GM18505 (cell line): ENCODE measurements around the gene TARS3.
"Not testable (repeated sequence)": the region's sequence is repeated elsewhere in the genome, so short reads cannot be mapped to it uniquely, and the experiment has no call there.

Experiments used
- ATAC-seq: cut with Tn5 transposase; IDR thresholded peaks from one replicate; pipeline ENCODE4 v1.9.1; 2021; ENCODE audit not compliant: unreplicated experiment
- POLR2A ChIP-seq: IDR thresholded peaks from 4 replicates; pipeline ENCODE4 v1.6.1; 2011; ENCODE audit warnings: borderline replicate concordance; ENCODE audit not compliant: insufficient read depth, insufficient read length; ENCODE audit errors: extremely low read depth

The TARS3 gene

GRCh38 chr15:101637516-101637915 lies 86.8 kb downstream of the TARS3 start:
- TF ChIP-seq POLR2A: no peak
- ATAC-seq: no peak

DNA sequence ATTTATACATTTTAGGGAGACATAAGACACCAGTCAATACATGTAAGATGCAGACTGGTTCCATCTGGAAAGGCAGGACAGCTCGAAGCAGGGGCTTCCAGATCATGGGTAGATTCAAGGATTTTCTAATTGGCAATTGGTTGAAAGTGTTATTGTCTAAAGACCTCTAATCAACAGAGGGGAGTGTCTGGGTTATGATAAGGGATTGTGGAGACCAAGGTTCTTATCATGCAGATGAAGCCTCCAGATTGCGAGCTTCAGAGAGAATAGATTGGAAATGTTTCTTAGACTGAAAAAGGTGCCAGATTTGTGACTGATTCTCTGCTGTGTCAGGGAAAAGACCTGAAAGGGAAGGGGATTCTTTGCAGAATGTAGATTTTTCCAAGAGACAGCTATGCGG lies 87.2 kb downstream of the TARS3 start:
- no peak for TF ChIP-seq POLR2A
- ATAC-seq: no peak

- ATAC-seq: no peak
- no peak for TF ChIP-seq POLR2A
Measured at GRCh38 chr15:101635944-101636727, 88.1 kb downstream of the TARS3 start.

DNA sequence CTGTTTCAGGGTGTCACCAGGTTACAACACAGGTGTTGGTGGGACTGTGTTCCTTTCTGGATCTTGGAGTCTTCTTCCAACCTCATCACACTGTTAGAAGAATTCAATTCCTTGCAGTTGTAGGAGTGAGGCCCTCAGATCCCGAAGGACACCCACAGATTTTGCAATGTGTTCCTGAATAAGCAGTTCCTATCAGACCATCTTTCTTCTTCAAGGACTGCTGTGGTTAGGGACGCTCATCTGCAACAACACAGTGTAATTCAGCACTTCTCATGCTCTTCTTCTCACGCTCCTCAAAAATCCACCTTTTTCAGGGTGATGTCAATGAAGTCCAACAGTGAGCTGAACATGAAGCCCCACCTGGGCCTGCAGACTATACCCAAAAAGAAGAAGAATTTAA lies 90.9 kb downstream of the TARS3 start:
- ATAC-seq: no peak
- no peak for TF ChIP-seq POLR2A

- ATAC-seq: not testable (repeated sequence)
Measured at GRCh38 chr15:101626729-101627128, 97.5 kb downstream of the TARS3 start.

GRCh38 chr15:101625980-101626379 lies 98.3 kb downstream of the TARS3 start:
- no peak for ATAC-seq

DNA sequence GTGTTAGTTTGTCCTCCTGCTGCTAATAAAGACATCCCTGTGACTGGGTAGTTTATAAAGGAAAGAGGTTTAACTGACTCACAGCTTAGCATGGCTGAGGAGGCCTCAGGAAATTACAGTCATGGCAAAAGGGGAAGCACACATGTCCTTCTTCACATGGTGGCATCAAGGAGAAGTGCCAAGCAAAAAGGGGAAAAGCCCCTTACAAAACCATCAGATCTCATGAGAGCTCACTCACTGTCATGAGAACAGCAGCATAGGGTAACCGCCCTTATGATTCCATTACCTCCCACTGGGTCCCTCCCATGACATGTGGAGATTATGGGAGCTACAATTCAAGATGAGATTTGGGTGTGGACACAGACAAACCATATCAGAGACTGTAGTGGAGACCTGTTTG lies 99.1 kb downstream of the TARS3 start:
- no peak for ATAC-seq
- TF ChIP-seq POLR2A: no peak

More at GRCh38 chr15:101625980-101626379, 98.3 kb downstream of the TARS3 start:
- TF ChIP-seq POLR2A: no peak

DNA sequence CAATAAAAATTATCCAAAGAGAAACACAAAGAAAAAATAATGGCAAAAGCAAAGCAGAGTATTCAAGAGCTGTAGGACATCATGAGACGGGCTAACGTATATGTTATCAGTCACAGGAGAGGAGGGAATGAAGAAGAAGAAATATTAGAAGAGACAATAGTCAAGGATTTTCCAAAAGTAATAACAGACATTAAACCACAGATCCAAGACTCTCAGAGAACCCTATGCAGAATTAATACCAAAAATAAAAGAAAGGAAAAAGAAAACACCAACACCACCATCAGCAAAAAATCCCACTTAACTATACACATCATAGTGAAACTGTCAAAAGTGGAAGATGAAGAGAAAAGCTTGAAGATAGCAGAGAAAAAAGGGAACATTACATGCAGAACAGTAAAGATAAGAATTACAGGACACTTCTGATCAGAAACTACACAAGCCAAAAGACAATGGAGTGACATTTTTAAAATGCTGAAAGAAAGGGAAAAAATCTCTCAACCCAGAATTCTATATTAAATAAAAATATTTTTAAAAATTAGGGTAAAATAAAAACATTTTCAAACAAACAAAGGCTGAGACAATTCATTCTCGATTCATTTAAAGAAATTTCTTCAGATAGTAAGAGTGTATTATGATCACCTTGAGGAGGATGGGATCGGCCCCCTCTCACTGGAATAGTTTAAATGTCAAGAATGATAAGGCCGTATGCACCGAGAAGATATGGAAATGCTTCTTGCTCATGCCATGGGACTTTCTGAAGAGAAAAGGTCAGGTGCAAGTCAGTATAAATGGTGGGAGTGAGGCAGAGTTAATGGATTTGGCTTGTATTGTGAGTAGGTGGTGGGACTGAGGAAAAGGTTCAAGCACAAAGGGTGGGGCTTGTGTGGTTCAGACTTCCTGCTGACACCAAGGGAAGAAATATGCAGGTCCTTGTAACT lies 100.6 kb downstream of the TARS3 start:
- ATAC-seq: no peak
- TF ChIP-seq POLR2A: no peak

- ATAC-seq: no peak
- TF ChIP-seq POLR2A: no peak
Measured at GRCh38 chr15:101621961-101622360, 102.3 kb downstream of the TARS3 start.

DNA sequence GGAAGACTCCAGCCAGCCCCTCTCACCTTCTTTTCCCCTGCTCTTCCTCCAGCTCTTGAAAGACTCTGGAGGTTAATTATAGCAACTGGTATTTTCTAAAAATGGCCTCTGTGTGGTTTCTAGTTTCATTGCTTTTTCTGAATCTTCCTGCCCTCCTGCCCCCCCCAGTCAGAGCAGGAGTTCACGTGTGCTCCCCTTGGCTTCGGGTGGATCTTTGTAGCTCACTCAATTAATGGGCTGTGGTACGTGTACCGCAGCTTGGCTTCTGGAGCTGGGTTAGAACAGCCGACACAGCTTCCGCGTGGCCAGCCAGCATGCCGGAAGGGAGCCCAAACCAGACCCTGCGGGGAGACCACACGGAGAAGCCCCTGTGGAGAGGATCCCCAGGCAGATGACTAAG lies 103.6 kb downstream of the TARS3 start:
- no peak for ATAC-seq
- no peak for TF ChIP-seq POLR2A

DNA sequence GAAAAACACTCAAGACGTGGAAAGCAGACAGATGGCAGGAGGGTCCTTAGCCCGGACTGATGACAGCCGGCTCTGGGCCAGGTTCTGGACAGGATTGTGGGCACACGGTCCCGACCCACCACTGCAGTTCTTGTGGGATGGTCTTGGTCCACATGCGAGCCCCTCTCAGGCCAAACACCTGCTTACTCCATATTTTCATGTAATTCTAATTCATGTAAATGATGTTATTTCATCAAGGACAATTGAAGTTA lies 104.7 kb downstream of the TARS3 start:
- ATAC-seq: no peak
- TF ChIP-seq POLR2A: no peak

GRCh38 chr15:101618851-101619614 lies 105.2 kb downstream of the TARS3 start:
- no peak for TF ChIP-seq POLR2A
- no peak for ATAC-seq

DNA sequence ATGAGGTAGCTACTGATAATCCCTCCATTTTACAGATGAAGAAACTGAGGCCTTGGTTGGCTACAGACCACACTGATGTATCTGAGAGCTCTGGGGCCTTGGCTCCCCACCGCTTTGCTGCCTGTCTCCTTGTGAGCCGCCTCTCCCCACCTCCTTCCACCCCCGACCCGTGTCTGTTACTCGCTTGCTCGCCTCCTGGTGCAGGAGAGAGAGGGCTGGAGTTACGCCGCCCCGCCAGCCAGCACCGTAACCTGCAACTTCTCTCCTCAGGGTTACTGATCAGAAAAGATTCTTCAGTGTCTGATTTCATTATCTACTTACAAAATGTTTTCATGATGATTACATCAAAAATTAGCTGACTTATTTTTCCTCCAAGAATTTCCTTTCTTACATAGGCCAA lies 106.2 kb downstream of the TARS3 start:
- ATAC-seq: no peak
- TF ChIP-seq POLR2A: no peak

DNA sequence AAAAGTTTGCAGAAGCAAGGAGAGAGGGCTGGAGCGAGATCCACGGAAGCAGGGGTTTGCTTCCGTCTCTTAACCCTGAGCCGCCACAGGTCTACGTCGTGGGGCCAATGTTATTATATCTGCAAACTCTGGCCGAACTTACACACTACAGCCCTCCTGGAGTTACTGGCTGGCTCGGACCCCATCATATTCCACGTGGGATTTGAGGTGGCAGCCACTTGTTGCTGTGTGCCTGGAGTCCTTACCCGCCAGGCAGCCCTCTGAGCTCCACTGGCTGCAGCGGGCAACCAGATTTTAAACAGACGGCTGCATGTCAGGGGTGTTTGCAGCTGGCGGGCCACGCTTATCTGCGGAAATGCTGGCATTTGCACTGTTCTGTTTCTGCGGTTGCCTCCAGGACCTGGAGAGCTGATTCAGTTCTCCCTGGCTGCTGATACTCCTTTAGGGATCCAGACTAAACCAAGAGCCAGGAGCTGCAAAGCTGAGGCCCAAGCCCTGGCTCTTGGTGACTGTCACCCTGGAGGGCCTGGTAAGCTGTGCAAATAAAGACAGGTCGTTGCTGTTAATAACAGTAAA lies 106.8 kb downstream of the TARS3 start:
- TF ChIP-seq POLR2A: no peak
- no peak for ATAC-seq
